K562 (cell line): Measurements from ENCODE around the gene ZNF267. TPM values are rescaled to one million over a fixed set of nuclear protein-coding genes. Genes with fewer than 3 reads are reported as not detected.

Source experiments
- ATAC-seq: fragments of 200-7000 bp; cut with Tn5 transposase; 3 replicates; pipeline ENCODE4 v1.9.1; 2020; ENCODE audit warnings: moderate library complexity
- BruUV-seq: library from RNA; stranded (reverse); fragments of 400-500 nt; replicated peaks from 2 replicates; lab custom pipeline; 2021; lab: Mats Ljungman, UMichigan
- CTCF ChIA-PET: fragments of 300-600 bp; formaldehyde crosslinking; extraction: SDS; loops from one replicate; lab custom pipeline; 2021; ENCODE audit warnings: low intra/inter-chr PET ratio; lab: Yijun Ruan, JAX
- POLR2A ChIA-PET: fragments of 300-600, 350-650 bp; sonication (Branson Sonifier 250); formaldehyde crosslinking; extraction: SDS; loops from one replicate; lab custom pipeline; 2021; ENCODE audit warnings: antibody characterized with exemption, inconsistent platforms; lab: Yijun Ruan, JAX
- DNase-seq, 4 experiments: peaks; one replicate each; pipeline versions ENCODE4 v3.0.0 to v3.0.0-alpha.2; 2011 to 2018; ENCODE audit warnings: low spot score in 3 of 4, mixed read lengths in 3 of 4; ENCODE audit errors: extremely low read depth in 1 of 4
- FAIRE-seq: peaks from 2 replicates; lab custom pipeline; 2011; peaks lifted over from hg19 to GRCh38; lab: Jason Lieb, UNC
- H2AFZ ChIP-seq: 2 replicates; pipeline ENCODE4 v1.6.0; 2011; ENCODE audit warnings: low read depth, low read length, control low read depth, inconsistent platforms
- H3K27ac ChIP-seq: fragments of 200-600 bp; 3 replicates; pipeline ENCODE4 v1.8.0; 2011; ENCODE audit warnings: low read depth, mild to moderate bottlenecking, control low read depth, inconsistent platforms, low read length, moderate library complexity, mixed read lengths; ENCODE audit errors: extremely low read depth
- H3K27me3 ChIP-seq, 2 experiments: fragments of 300-600 bp in 1 of 2; 2 replicates in 1 of 2; 3 replicates in 1 of 2; pipeline versions ENCODE4 v1.6.0 to v1.8.0; 2011; ENCODE audit warnings: inconsistent platforms in 2 of 2, low read length in 2 of 2, mild to moderate bottlenecking in 1 of 2, mixed read lengths in 1 of 2, moderate library complexity in 1 of 2; ENCODE audit not compliant: control insufficient read depth in 2 of 2, insufficient read depth in 2 of 2
- H3K36me3 ChIP-seq: fragments of 300-600 bp; 3 replicates; pipeline ENCODE4 v1.8.0; 2011; ENCODE audit warnings: mild to moderate bottlenecking, low read length, inconsistent platforms; ENCODE audit not compliant: control insufficient read depth, insufficient read depth
- H3K4me1 ChIP-seq, 2 experiments: fragments of 200-600 bp in 1 of 2; replicated peaks in 1 of 2; 2 replicates in 1 of 2; 3 replicates in 1 of 2; pipeline versions ENCODE4 v1.5.1 to v1.8.0; 2011; ENCODE audit warnings: inconsistent platforms in 2 of 2, low read length in 2 of 2, mild to moderate bottlenecking in 1 of 2, mixed read lengths in 1 of 2, moderate library complexity in 1 of 2; ENCODE audit not compliant: control insufficient read depth in 2 of 2, insufficient read depth in 2 of 2
- H3K4me2 ChIP-seq: 2 replicates; pipeline ENCODE4 v1.6.1; 2011; ENCODE audit warnings: low read length, control low read depth, inconsistent platforms, mixed read lengths; ENCODE audit not compliant: insufficient read depth
- H3K4me3 ChIP-seq: fragments of 200-600 bp; sonication (generic), shearing (Covaris generic); 2 replicates; pipeline ENCODE4 v1.5.1; 2016; ENCODE audit warnings: control low read depth, inconsistent platforms
- H3K79me2 ChIP-seq: fragments of 200-600 bp; 3 replicates; pipeline ENCODE4 v1.8.0; 2011; ENCODE audit warnings: low read length, inconsistent platforms; ENCODE audit not compliant: control insufficient read depth, insufficient read depth
- H3K9ac ChIP-seq, 2 experiments: 2 replicates each; pipeline versions ENCODE4 v1.6.0 to v1.6.1; 2011; ENCODE audit warnings: low read depth in 2 of 2, low read length in 2 of 2, control low read depth in 1 of 2, inconsistent platforms in 1 of 2, mild to moderate bottlenecking in 1 of 2, mixed read lengths in 1 of 2; ENCODE audit not compliant: insufficient read depth in 1 of 2
- H3K9me1 ChIP-seq: one replicate; pipeline ENCODE4 v1.6.0; 2011; ENCODE audit warnings: inconsistent platforms, mild to moderate bottlenecking, low read length, moderate library complexity; ENCODE audit not compliant: control insufficient read depth, insufficient read depth
- H3K9me3 ChIP-seq: replicated peaks from 2 replicates; pipeline ENCODE4 v1.5.1; 2011; ENCODE audit warnings: low read depth, low read length, inconsistent platforms; ENCODE audit not compliant: control insufficient read depth, insufficient read depth
- H4K20me1 ChIP-seq: replicated peaks from 2 replicates; pipeline ENCODE4 v1.6.1; 2011; ENCODE audit warnings: low read length, inconsistent platforms, mixed read lengths; ENCODE audit not compliant: control insufficient read depth, insufficient read depth
- ASH1L ChIP-seq: fragments of 450-650 bp; IDR thresholded peaks from 2 replicates; pipeline ENCODE4 v1.6.1; 2018; ENCODE audit warnings: borderline replicate concordance, mild to moderate bottlenecking, low read depth; ENCODE audit not compliant: partially characterized antibody
- ERF ChIP-seq: fragments of 450-650 bp; formaldehyde crosslinking; IDR thresholded peaks from 2 replicates; pipeline ENCODE4 v1.4.0; 2020; ENCODE audit warnings: mild to moderate bottlenecking, mixed read lengths
- HBP1 ChIP-seq: fragments of 450-650 bp; formaldehyde crosslinking; IDR thresholded peaks from 2 replicates; pipeline ENCODE4 v1.4.0; 2022; ENCODE audit warnings: missing genetic modification characterization
- HMGN3 ChIP-seq: IDR thresholded peaks from 2 replicates; pipeline ENCODE4 v1.6.1; 2011; ENCODE audit warnings: borderline replicate concordance, low read depth, mild to moderate bottlenecking, mixed read lengths, low read length; ENCODE audit not compliant: insufficient read length; ENCODE audit errors: extremely low read depth
- RNF2 ChIP-seq: sonication (generic); IDR thresholded peaks from 2 replicates; pipeline ENCODE4 v1.6.1; 2016
- SIRT6 ChIP-seq: IDR thresholded peaks from one replicate; pipeline ENCODE4 v1.6.1; 2012; ENCODE audit warnings: low read depth, mild to moderate bottlenecking, control low read depth, inconsistent platforms, low read length, moderate library complexity
- SMAD4 ChIP-seq: fragments of 250-450 bp; sonication (Bioruptor Pico); conservative IDR thresholded peaks from 2 replicates; pipeline ENCODE4 v1.8.0; 2021; ENCODE audit warnings: inconsistent platforms, mild to moderate bottlenecking, moderate library complexity
- SP2 ChIP-seq: IDR thresholded peaks from 2 replicates; pipeline ENCODE4 v1.6.1; 2011; ENCODE audit warnings: mild to moderate bottlenecking, low read depth, low read length, moderate library complexity; ENCODE audit not compliant: poor library complexity, severe bottlenecking; ENCODE audit errors: extremely low read depth
- SRF ChIP-seq, 2 experiments: fragments of 250-450, 450-650 bp in 1 of 2; sonication (Bioruptor Pico) in 1 of 2; sonication (generic) in 1 of 2; formaldehyde crosslinking; IDR thresholded peaks; 2 replicates each; pipeline versions ENCODE4 v1.5.0 to v1.5.1; 2020 to 2022; ENCODE audit warnings: mild to moderate bottlenecking in 1 of 2, missing genetic modification reagents in 1 of 2
- THRB ChIP-seq: fragments of 450-650 bp; formaldehyde crosslinking; conservative IDR thresholded peaks from 2 replicates; pipeline ENCODE4 v1.4.0; 2022; ENCODE audit warnings: mild to moderate bottlenecking, missing genetic modification characterization
- WGBS: fragments of 100-300 bp; shearing (Covaris generic); methylation state at CpG from one replicate; pipeline ENCODE4 v1.1.6; 2016; ENCODE audit warnings: low coverage, mixed read lengths; ENCODE audit not compliant: insufficient coverage; ENCODE audit errors: missing lambda C conversion rate; 5-methylcytosine and 5-hydroxymethylcytosine counted together
- in situ Hi-C: fragments of 300-500 bp; cut with MboI; formaldehyde crosslinking; loops from 4 replicates; pipeline ENCODE4 v1.15.0; 2018; ENCODE audit warnings: inconsistent platforms, mixed read lengths
- intact Hi-C: fragments of 100-400 bp; cut with micrococcal nuclease; formaldehyde crosslinking; loops from 2 replicates; pipeline ENCODE4 v1.14.2; 2022
- polyA plus RNA-seq, 8 experiments: library from polyadenylated mRNA; depleted of rRNA in 4 of 8; stranded (reverse) in 5 of 8; unstranded in 3 of 8; fragments of >200 nt; fragmentation: Nextera tagmentation in 2 of 8; fragmentation: Illumina TruSeq in 1 of 8; extraction: Ambion mirVana in 2 of 8; extraction: Trizol in 1 of 8; gene quantifications; 2 replicates each; pipeline versions ENCODE4 v1.2.1 to v1.2.3, GENCODE V29; 2011 to 2014; ENCODE audit warnings: inconsistent platforms in 1 of 8, missing spikeins in 1 of 8
- total RNA-seq, 7 experiments: library from RNA; depleted of rRNA in 6 of 7; stranded (reverse); fragments of >200 nt in 6 of 7; fragmentation: Illumina TruSeq in 2 of 7; extraction: Trizol in 2 of 7; gene quantifications; 2 replicates each; pipeline versions ENCODE4 v1.2.1 to v1.2.3, GENCODE V29; 2011 to 2021; ENCODE audit warnings: low replicate concordance in 1 of 7
- TF ChIP-seq, protein P1 (sequence below): fragments of 450-650 bp; IDR thresholded peaks from 2 replicates; pipeline ENCODE4 v1.6.1; 2018; ENCODE audit not compliant: partially characterized antibody
- TF ChIP-seq, protein P2 (sequence below), 2 experiments: fragments of 450-650 bp; conservative IDR thresholded peaks; 2 replicates each; pipeline ENCODE4 v1.6.1; 2017; ENCODE audit warnings: mild to moderate bottlenecking in 2 of 2, moderate library complexity in 2 of 2

ZNF267 gene
- total and polyA plus RNA-seq, 9 of the 15 experiments (the other 6 are each of a cell fraction or from before 2014, with no cell fraction given), result 14.6 to 38.8 (median 21.5) TPM

GRCh38 chr16:31880322-31880979, 6.8 kb downstream of the ZNF267 start:
- H3K9ac ChIP-seq, result peak overlapping the region; percentile 32 to 70; a peak in 3 of 4 replicates
- H2AFZ ChIP-seq, result no peak overlapping the region
- H3K4me3 ChIP-seq, result no peak overlapping the region
- no peaks in the 10 kb centered on the region for H3K27me3 ChIP-seq
- H3K9me1 ChIP-seq, result no peaks in the 10 kb centered on the region
- DNase-seq (peak; percentile 44 to 91 (median 68)), ATAC-seq (peak; percentile 95), FAIRE-seq (peak; percentile 95)
- ChIA-PET POLR2A (interaction anchor here (0.6 to 1.3 kb wide), 4 partner anchors 10 to 489 kb away, joined by 3 to 5 read pairs (median 3); no protein-coding TSS in a partner anchor), CTCF (no interaction called here)
- peaks cover 14% of the 10 kb centered on the region for H3K9me3 ChIP-seq
- H3K36me3 ChIP-seq, result peaks cover 94% of the 10 kb centered on the region
- H3K79me2 ChIP-seq, result peaks cover 100% of the 10 kb centered on the region
- H3K4me1 ChIP-seq, result peaks cover 13 to 64% of the 10 kb centered on the region in 2 experiments; a peak in 4 of 5 replicates
- peaks cover 21% of the 10 kb centered on the region for H4K20me1 ChIP-seq
- peak overlapping the region; percentile 94 for H3K27ac ChIP-seq
- H3K4me2 ChIP-seq, result peak overlapping the region; percentile 79
- no TSS peak for BruUV-seq
- 13% methylated on average over 3 of the region's 3 CpGs for WGBS
- intact Hi-C loops, result no loop called here
- in situ Hi-C loops, result no loop called here
- TF ChIP-seq ERF (CRISPR knock-in tag) (no peak), SIRT6 (no peak), THRB (CRISPR knock-in tag) (no peak), RNF2 (peak; percentile 63; the same call in 1 of the 2 replicates), HBP1 (CRISPR knock-in tag) (no peak), ASH1L (no peak), HMGN3 (no peak), SP2 (no peak), SMAD4 (CRISPR knock-in tag) (no peak), SRF (CRISPR knock-in tag; IDR thresholded peaks at IDR 0.05) (peak; percentile 90 to 99)
- TF ChIP-seq, protein P1, sequence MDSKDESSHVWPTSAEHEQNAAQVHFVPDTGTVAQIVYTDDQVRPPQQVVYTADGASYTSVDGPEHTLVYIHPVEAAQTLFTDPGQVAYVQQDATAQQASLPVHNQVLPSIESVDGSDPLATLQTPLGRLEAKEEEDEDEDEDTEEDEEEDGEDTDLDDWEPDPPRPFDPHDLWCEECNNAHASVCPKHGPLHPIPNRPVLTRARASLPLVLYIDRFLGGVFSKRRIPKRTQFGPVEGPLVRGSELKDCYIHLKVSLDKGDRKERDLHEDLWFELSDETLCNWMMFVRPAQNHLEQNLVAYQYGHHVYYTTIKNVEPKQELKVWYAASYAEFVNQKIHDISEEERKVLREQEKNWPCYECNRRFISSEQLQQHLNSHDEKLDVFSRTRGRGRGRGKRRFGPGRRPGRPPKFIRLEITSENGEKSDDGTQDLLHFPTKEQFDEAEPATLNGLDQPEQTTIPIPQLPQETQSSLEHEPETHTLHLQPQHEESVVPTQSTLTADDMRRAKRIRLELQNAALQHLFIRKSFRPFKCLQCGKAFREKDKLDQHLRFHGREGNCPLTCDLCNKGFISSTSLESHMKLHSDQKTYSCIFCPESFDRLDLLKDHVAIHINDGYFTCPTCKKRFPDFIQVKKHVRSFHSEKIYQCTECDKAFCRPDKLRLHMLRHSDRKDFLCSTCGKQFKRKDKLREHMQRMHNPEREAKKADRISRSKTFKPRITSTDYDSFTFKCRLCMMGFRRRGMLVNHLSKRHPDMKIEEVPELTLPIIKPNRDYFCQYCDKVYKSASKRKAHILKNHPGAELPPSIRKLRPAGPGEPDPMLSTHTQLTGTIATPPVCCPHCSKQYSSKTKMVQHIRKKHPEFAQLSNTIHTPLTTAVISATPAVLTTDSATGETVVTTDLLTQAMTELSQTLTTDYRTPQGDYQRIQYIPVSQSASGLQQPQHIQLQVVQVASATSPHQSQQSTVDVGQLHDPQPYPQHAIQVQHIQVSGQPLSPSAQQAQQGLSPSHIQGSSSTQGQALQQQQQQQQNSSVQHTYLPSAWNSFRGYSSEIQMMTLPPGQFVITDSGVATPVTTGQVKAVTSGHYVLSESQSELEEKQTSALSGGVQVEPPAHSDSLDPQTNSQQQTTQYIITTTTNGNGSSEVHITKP, result no peak
- TF ChIP-seq, protein P2, sequence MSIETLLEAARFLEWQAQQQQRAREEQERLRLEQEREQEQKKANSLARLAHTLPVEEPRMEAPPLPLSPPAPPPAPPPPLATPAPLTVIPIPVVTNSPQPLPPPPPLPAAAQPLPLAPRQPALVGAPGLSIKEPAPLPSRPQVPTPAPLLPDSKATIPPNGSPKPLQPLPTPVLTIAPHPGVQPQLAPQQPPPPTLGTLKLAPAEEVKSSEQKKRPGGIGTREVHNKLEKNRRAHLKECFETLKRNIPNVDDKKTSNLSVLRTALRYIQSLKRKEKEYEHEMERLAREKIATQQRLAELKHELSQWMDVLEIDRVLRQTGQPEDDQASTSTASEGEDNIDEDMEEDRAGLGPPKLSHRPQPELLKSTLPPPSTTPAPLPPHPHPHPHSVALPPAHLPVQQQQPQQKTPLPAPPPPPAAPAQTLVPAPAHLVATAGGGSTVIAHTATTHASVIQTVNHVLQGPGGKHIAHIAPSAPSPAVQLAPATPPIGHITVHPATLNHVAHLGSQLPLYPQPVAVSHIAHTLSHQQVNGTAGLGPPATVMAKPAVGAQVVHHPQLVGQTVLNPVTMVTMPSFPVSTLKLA (conservative IDR thresholded peaks at IDR 0.05), result peak; percentile 23 to 47; a peak in 2 of 4 replicates
